HPDE6-E6E7 (cell line): ENCODE data around the gene CLCN1.

Experiments used
- DNase-seq: peaks from one replicate; pipeline ENCODE4 v3.0.0; 2011; ENCODE audit warnings: missing footprints; ENCODE audit errors: extremely low spot score

CLCN1 gene

GRCh38 chr7:143292876-143293275 lies 23.0 kb upstream of the CLCN1 start:
- no peak for DNase-seq

- no peak for DNase-seq
Observed at GRCh38 chr7:143295870-143296269, 20.0 kb upstream of the CLCN1 start.

GRCh38 chr7:143296686-143297085 lies 19.2 kb upstream of the CLCN1 start:
- no peak for DNase-seq

GRCh38 chr7:143299346-143299745 lies 16.6 kb upstream of the CLCN1 start:
- no peak for DNase-seq

GRCh38 chr7:143299840-143300239 lies 16.1 kb upstream of the CLCN1 start:
- no peak for DNase-seq

GRCh38 chr7:143300959-143301935 lies 14.7 kb upstream of the CLCN1 start:
- no peak for DNase-seq

- no peak for DNase-seq
Observed at GRCh38 chr7:143303733-143304132, 12.2 kb upstream of the CLCN1 start.

GRCh38 chr7:143304938-143305337 lies 11.0 kb upstream of the CLCN1 start:
- DNase-seq: no peak

- peak; percentile 26 for DNase-seq
Observed at GRCh38 chr7:143305423-143306070, 10.4 kb upstream of the CLCN1 start.

GRCh38 chr7:143308632-143309031 lies 7.3 kb upstream of the CLCN1 start:
- DNase-seq: no peak

- DNase-seq: no peak
Observed at GRCh38 chr7:143314127-143314526, 1.8 kb upstream of the CLCN1 start.

GRCh38 chr7:143316492-143316891 lies 581 bp downstream of the CLCN1 start:
- DNase-seq: no peak

GRCh38 chr7:143318661-143319060 lies 2.8 kb downstream of the CLCN1 start:
- DNase-seq: peak; percentile 83

GRCh38 chr7:143320620-143321019 lies 4.7 kb downstream of the CLCN1 start:
- DNase-seq: no peak

GRCh38 chr7:143321242-143321641 lies 5.3 kb downstream of the CLCN1 start:
- no peak for DNase-seq

- DNase-seq: no peak
Observed at GRCh38 chr7:143321734-143322133, 5.8 kb downstream of the CLCN1 start.

GRCh38 chr7:143322760-143323633 lies 7.1 kb downstream of the CLCN1 start:
- no peak for DNase-seq

GRCh38 chr7:143323653-143324052 lies 7.7 kb downstream of the CLCN1 start:
- DNase-seq: no peak

- DNase-seq: no peak
Observed at GRCh38 chr7:143325240-143325639, 9.3 kb downstream of the CLCN1 start.

- no peak for DNase-seq
Observed at GRCh38 chr7:143327903-143328302, 12.0 kb downstream of the CLCN1 start.

- no peak for DNase-seq
Observed at GRCh38 chr7:143329471-143330170, 13.7 kb downstream of the CLCN1 start.
